Stomach (tissue), 4 donors: ENCODE data around the gene WDR27.

Experiments used
- EP300 ChIP-seq: sonication (generic); formaldehyde crosslinking; IDR thresholded peaks from one replicate; pipeline ENCODE4 v1.6.1; 2017; ENCODE audit warnings: antibody characterized with exemption
- POLR2A ChIP-seq, 4 donors: fragments of 450-650 bp; IDR thresholded peaks; one replicate each; pipeline ENCODE4 v1.6.1; 2016; ENCODE audit warnings: antibody characterized with exemption in 4 of 4, control low read depth in 2 of 4, mild to moderate bottlenecking in 1 of 4, moderate library complexity in 1 of 4
- POLR2AphosphoS5 ChIP-seq, 3 donors: sonication (generic); formaldehyde crosslinking; IDR thresholded peaks; one replicate each; pipeline ENCODE4 v1.6.1; 2016; ENCODE audit warnings: antibody characterized with exemption in 3 of 3
- TF ChIP-seq, protein P1 (sequence below), 7 experiments: fragments of 450-650 bp in 4 of 7; fragments of 200-600 bp in 3 of 7; sonication (generic) in 3 of 7; IDR thresholded peaks; one replicate each; pipeline ENCODE4 v1.5.1; 2016 to 2019; ENCODE audit warnings: antibody characterized with exemption in 7 of 7, control low read depth in 2 of 7, mild to moderate bottlenecking in 1 of 7

GRCh38 chr6:169617562-169617961 lies 84.3 kb downstream of the WDR27 start:
- TF ChIP-seq, protein P1, sequence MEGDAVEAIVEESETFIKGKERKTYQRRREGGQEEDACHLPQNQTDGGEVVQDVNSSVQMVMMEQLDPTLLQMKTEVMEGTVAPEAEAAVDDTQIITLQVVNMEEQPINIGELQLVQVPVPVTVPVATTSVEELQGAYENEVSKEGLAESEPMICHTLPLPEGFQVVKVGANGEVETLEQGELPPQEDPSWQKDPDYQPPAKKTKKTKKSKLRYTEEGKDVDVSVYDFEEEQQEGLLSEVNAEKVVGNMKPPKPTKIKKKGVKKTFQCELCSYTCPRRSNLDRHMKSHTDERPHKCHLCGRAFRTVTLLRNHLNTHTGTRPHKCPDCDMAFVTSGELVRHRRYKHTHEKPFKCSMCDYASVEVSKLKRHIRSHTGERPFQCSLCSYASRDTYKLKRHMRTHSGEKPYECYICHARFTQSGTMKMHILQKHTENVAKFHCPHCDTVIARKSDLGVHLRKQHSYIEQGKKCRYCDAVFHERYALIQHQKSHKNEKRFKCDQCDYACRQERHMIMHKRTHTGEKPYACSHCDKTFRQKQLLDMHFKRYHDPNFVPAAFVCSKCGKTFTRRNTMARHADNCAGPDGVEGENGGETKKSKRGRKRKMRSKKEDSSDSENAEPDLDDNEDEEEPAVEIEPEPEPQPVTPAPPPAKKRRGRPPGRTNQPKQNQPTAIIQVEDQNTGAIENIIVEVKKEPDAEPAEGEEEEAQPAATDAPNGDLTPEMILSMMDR (IDR thresholded peaks at IDR 0.05), result no peak
- TF ChIP-seq EP300, result no peak
- TF ChIP-seq POLR2A (IDR thresholded peaks at IDR 0.05), result no peak
- no peak for TF ChIP-seq POLR2AphosphoS5 (IDR thresholded peaks at IDR 0.05)
